Cardiac muscle cell (in vitro differentiated cells and primary cell): ENCODE data around the gene FAM120A. TPM values are rescaled to one million over a fixed set of nuclear protein-coding genes. Genes with fewer than 3 reads are reported as not detected.

ENCODE experiments used
- DNase-seq, 2 donors: peaks; one replicate each; pipeline versions ENCODE4 v3.0.0 to v3.0.0-alpha.2; 2010 to 2017; ENCODE audit warnings: low read depth in 1 of 2, low spot score in 1 of 2
- H3K27ac ChIP-seq: fragments of 200-600 bp; sonication (generic); 2 replicates; pipeline ENCODE4 v1.5.1; 2016
- H3K27me3 ChIP-seq: fragments of 200-600 bp; sonication (generic); 2 replicates; pipeline ENCODE4 v1.6.0; 2016; ENCODE audit warnings: control low read depth
- H3K36me3 ChIP-seq: fragments of 200-600 bp; sonication (generic); 2 replicates; pipeline ENCODE4 v1.5.1; 2016; ENCODE audit warnings: control low read depth
- H3K4me1 ChIP-seq: fragments of 200-600 bp; sonication (generic); 2 replicates; pipeline ENCODE4 v1.8.1; 2017; ENCODE audit warnings: low read depth, mild to moderate bottlenecking, mixed run types
- H3K4me3 ChIP-seq: fragments of 200-600 bp; sonication (generic); 2 replicates; pipeline ENCODE4 v1.5.1; 2016; ENCODE audit warnings: mild to moderate bottlenecking
- H3K9me3 ChIP-seq: fragments of 200-600 bp; sonication (generic); 2 replicates; pipeline ENCODE4 v1.5.1; 2017; ENCODE audit warnings: low read depth, mild to moderate bottlenecking, control low read depth
- polyA plus RNA-seq: library from polyadenylated mRNA; unstranded; fragments of >200 nt; fragmentation: Nextera tagmentation; extraction: Ambion mirVana; gene quantifications from 2 replicates; pipeline ENCODE4 v1.2.1, GENCODE V29; 2016
- total RNA-seq: library from RNA; depleted of rRNA; stranded (reverse); fragments of >200 nt; gene quantifications from 2 replicates; pipeline ENCODE4 v1.2.3, GENCODE V29; 2016
- TF ChIP-seq, protein P1 (sequence below): IDR thresholded peaks from 2 replicates; pipeline ENCODE4 v1.5.1; 2012; ENCODE audit warnings: low read depth, mild to moderate bottlenecking, low read length

Gene FAM120A
- total and polyA plus RNA-seq, 2 experiments from 2014 or later = 12.9 to 39.8 TPM

GRCh38 chr9:93555370-93555769, 103.9 kb downstream of the FAM120A start:
- Histone ChIP-seq H3K4me1 (peaks cover 16% of the 10 kb centered on the region), H3K36me3 (peaks cover 24% of the 10 kb centered on the region), H3K9me3 (no peaks in the 10 kb centered on the region), H3K27me3 (no peaks in the 10 kb centered on the region), H3K27ac (no peak overlapping the region), H3K4me3 (no peak overlapping the region)
- no peak for DNase-seq
- TF ChIP-seq, protein P1, sequence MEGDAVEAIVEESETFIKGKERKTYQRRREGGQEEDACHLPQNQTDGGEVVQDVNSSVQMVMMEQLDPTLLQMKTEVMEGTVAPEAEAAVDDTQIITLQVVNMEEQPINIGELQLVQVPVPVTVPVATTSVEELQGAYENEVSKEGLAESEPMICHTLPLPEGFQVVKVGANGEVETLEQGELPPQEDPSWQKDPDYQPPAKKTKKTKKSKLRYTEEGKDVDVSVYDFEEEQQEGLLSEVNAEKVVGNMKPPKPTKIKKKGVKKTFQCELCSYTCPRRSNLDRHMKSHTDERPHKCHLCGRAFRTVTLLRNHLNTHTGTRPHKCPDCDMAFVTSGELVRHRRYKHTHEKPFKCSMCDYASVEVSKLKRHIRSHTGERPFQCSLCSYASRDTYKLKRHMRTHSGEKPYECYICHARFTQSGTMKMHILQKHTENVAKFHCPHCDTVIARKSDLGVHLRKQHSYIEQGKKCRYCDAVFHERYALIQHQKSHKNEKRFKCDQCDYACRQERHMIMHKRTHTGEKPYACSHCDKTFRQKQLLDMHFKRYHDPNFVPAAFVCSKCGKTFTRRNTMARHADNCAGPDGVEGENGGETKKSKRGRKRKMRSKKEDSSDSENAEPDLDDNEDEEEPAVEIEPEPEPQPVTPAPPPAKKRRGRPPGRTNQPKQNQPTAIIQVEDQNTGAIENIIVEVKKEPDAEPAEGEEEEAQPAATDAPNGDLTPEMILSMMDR = no peak

- Histone ChIP-seq H3K9me3 (no peaks in the 10 kb centered on the region), H3K4me3 (no peak overlapping the region), H3K27ac (no peak overlapping the region), H3K36me3 (peaks cover 22% of the 10 kb centered on the region), H3K4me1 (peaks cover 16% of the 10 kb centered on the region), H3K27me3 (no peaks in the 10 kb centered on the region)
- no peak for DNase-seq
- TF ChIP-seq, protein P1 = no peak
These were observed 106.1 kb downstream of the FAM120A start for GRCh38 chr9:93557366-93558137.

- no peak for DNase-seq
- H3K36me3 ChIP-seq = peaks cover 29% of the 10 kb centered on the region
These were observed 107.0 kb downstream of the FAM120A start for GRCh38 chr9:93558503-93558902.

DNA sequence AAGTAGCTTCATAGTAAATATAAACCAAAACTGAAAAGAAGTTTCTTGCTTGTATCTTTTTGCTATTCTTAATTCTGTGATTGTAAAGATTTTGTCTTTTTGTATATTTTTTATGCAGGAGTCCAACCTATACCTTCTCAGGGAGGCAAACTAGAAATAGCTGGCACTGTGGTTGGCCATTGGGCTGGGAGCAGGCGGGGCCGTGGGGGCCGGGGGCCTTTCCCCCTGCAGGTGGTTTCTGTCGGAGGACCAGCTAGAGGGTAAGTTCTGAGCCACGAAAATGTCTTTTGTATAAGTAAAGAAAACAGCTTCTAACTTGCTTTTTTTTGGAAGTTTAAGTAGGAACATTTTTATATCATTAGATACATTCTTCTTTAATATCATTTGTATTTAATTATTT, 109.5 kb downstream of the FAM120A start:
- TF ChIP-seq, protein P1 = no peak
- H3K4me3 ChIP-seq = no peak overlapping the region
- H3K27me3 ChIP-seq = no peaks in the 10 kb centered on the region
- no peak overlapping the region for H3K27ac ChIP-seq
- no peaks in the 10 kb centered on the region for H3K9me3 ChIP-seq
- H3K36me3 ChIP-seq = peaks cover 32% of the 10 kb centered on the region
- no peak for DNase-seq
- no peaks in the 10 kb centered on the region for H3K4me1 ChIP-seq

More at GRCh38 chr9:93558503-93558902, 107.0 kb downstream of the FAM120A start:
- TF ChIP-seq, protein P1 = no peak
- peaks cover 10% of the 10 kb centered on the region for H3K4me1 ChIP-seq
- H3K27me3 ChIP-seq = no peaks in the 10 kb centered on the region
- H3K9me3 ChIP-seq = no peaks in the 10 kb centered on the region
- no peak overlapping the region for H3K27ac ChIP-seq
- no peak overlapping the region for H3K4me3 ChIP-seq

DNA sequence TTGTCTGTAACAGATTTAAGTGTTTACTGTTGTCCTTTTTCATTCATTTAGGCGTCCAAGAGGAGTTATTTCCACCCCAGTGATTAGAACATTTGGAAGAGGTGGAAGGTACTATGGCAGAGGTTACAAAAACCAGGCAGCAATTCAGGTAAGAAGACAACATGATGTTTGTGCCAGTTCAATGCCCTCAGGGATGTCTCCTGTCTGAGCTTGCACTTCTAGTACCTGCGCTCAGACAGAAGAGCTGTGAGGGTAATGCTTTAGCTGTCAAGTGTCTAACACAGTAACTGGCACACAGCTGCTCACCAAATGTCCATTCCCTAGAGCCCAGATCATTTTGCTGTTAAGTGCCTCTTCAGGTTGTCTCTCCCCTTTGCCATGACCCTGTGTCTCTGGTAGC, 110.7 kb downstream of the FAM120A start:
- DNase-seq = no peak
- H3K36me3 ChIP-seq = peaks cover 32% of the 10 kb centered on the region

More for the DNA sequence above, 110.7 kb downstream of the FAM120A start:
- H3K27ac ChIP-seq = no peak overlapping the region
- no peaks in the 10 kb centered on the region for H3K27me3 ChIP-seq
- H3K4me3 ChIP-seq = no peak overlapping the region
- no peaks in the 10 kb centered on the region for H3K9me3 ChIP-seq
- H3K4me1 ChIP-seq = peaks cover 3% of the 10 kb centered on the region
- TF ChIP-seq, protein P1 = no peak
